ENCODE data around the gene CCDC61.

CCDC61 gene

DNA sequence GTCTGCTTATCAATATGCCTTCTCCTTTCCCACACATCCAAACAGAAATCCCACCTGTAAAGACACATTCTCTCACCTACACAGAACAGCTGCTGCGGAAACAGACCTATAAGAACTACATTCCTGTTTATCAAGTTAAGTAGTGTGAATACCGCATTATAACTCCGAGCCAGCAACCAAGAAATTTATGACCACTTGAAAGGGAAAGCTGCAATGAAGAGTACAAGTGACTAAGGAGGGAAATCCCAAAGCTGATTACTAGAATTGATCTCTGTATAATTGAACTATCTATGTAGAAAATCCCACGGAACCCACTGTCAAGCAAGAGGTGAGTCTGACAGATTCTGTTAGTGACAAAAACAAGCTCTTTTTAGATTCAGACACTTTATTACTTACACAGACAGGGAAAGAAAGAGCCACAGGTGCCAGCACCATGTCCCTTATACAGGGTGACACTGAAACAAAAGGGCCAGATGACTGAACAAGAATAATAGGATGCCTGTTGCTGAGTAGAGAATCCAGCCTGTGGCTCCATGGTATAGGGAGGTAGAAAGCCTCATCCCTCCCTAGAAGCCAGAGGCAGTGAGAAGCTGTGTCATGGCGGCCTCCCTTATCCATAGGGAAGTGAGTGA lies 47.1 kb downstream of the CCDC61 start:
- DNase-seq, result no peak

DNA sequence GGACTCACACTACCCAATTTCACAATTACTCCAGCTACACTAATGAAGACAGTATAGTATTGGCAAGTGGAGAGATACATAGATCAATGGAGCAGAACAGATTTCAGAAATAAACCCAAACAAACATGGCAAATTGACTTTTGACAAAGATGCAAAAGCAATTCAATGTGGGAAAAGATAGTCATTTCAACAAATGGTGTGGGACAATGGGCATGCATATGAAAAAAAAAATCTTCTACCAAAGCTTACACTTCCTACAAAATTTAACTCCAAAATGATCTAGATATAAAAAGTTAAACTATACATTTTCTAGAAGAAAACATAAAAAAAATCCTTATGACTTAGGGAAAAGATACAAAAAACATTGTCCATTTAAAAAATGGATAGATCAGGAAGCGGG lies 48.3 kb downstream of the CCDC61 start:
- DNase-seq, result no peak

DNA sequence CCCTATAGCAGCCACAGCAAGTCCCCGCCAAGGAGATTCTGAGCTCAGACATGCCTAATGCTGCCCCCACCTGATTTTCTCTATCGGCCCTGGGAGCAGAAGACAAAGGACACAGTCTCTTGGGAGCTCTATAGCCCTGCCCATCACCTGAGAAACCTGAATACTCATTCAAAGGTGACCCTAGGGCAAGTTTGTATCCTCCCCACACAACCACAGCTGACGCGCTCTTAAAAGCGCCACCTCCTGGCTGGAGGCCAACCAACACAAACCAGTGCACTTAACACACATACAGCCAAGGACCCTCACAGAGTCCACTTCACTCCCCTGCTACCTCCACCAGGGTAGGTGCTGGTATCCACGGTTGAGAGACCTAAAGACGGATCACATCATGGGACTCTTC lies 54.3 kb downstream of the CCDC61 start:
- peak; percentile 14 for DNase-seq

DNA sequence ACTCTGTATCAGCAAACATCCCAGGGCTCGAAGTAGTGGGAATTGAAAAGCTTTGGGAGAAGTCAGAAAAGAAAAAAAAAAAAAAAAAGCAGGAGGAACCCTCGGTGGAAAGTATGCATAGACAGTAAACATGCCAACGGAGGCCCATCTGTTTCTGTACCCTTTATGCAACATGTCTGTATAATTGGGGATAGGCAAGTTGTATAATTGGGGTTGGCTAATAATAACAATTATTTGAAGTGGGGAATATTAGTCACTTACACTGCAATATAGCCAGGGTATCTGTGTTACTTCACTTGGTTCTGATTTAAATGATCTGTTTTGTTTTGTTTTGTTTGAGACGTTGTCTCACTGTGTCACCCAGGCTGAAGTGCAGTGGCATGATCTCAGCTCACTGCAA lies 57.6 kb downstream of the CCDC61 start:
- no peak for DNase-seq

DNA sequence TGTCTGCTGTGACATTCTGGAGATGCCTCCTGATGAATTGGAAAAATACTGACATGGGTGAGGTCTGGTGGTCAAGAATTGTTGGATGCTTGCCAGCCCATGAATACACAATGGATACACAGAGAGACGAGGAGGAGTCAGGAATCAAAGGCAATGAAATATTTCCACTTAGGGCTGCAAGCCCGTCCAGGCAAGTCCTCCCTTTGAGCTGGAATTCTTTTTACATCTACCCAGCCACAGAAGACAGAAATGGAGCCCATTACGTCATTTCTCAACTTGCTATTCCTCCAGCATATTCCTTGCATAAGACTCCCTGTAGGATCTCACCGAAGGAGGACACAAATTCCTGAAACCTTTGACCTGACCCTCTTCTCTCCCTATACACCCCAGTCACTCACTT lies 61.3 kb downstream of the CCDC61 start:
- DNase-seq, result no peak

DNA sequence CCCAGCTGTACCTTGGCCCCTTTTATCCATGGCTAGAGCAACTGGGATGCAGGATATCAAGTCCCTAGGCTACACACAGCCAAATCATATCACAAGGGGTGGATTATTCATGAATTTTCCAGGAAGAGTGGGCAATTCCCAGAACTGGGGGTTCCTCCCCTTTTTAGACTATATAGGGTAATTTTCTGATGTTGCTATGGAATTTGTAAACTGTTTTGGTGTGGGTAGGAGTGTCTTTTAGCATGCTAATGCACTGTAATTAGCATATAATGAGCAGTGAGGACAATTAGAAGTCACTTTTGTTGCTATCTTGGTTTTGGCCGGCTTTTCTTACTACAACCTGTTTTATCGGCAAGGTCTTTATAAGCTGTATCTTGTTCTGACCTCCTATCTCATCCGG lies 63.5 kb downstream of the CCDC61 start:
- no peak for DNase-seq

DNA sequence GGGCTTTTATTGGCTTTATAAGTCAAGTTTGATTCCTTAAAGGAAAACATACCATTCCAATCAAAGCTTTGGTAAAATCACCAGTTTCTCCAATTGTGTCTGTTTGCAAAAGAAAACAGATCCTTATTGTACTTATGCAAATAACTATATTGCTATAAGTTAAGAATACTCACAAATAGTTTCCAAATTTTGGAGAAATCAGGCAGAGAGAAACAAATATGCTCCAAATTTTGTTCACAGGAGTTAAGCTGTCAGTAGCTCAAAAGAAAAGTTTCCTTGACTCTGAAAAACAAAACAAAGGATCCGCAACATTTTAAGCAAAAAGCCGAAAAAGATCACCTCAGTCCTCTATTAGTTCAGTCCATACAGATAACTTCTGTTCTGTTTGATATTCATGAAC lies 64.7 kb downstream of the CCDC61 start:
- no peak for DNase-seq

DNA sequence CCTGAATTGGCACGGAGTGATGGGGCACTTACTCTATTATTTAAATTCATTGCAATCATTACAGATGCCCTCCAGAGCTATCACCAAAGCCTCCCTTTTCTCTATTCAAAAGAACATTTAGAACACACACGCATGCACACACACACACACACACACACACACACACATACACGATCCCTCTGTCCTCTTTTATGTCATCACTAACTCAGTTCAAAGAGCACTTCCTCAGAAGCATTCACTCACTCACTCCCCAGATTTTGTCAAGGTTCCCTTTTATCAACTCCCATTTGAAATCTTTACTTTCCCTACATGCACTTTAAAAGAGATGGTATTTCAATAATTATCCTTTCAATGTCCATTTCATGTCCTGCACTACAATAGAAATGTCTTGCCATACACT lies 67.9 kb downstream of the CCDC61 start:
- DNase-seq, result no peak

DNA sequence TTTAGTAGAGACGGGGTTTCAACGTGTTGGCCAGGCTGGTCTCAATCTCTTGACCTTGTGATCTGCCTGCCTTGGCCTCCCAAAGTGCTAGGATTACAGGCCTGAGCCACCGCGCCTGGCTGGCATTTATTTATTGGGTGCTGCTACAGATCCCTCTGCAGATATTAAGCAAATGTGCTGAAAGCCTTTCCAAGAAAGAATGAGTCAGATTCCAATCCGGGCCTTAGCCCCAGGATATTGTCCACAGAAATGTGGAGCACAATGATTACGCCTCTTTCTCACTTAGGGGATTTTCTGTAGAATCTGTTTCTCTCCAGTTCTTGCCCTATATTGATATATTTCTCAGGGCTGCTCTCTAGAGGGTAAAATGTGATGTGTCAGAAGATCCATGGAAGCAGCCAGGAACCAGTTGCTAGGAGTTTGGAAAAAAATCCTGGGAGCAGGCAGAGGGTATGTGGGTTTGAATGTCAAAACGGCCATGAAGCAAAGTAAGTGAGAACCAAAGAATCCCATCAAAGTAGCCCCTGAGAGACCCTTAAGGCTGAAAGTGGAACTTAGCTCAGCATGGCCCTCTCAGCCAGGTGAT lies 70.3 kb downstream of the CCDC61 start:
- DNase-seq, result no peak

DNA sequence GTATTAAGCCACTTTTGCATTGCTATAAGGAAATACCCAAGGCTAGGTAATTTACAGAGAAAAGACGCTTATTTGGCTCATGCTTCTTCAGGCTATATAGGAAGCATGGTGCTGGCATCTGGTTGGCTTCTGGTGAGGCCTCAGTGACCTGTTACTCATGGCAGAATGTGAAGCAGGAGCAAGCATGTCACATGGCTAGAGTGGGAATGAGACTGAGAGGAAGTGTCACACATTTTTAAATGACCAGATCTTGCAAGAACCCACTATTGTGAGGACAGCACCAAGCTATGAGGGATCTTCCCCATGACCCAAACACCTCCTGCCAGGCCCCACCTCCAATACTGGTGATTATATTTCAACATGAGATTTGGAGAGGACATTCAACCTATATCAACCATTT lies 71.2 kb downstream of the CCDC61 start:
- DNase-seq, result no peak

DNA sequence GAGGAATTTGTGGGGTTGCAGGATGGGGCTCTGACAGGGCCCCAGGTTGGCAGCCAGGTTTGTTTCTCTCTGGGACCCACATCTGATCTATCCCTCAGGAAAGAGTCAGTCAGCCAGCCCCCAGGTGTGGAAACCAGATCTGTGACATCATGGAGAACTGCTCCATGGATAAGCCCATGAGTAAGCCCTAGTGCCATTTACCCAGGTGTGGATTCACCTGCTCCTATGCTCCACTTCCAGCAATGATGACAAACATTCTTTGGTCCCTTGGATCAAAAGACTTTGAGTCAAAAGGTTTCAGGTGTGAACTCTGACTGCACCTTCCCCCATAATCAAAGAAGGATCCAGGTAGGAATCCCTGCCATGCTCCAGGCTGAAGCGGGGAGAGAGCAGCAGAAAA lies 72.4 kb downstream of the CCDC61 start:
- no peak for DNase-seq
